GM12801 (cell line): ENCODE data around the gene HTR2B.

Source experiments
- CTCF ChIP-seq: IDR thresholded peaks from one replicate; pipeline ENCODE4 v1.5.1; 2011; ENCODE audit warnings: control low read depth; ENCODE audit not compliant: insufficient read length; ENCODE audit errors: extremely low read depth

The HTR2B gene

DNA sequence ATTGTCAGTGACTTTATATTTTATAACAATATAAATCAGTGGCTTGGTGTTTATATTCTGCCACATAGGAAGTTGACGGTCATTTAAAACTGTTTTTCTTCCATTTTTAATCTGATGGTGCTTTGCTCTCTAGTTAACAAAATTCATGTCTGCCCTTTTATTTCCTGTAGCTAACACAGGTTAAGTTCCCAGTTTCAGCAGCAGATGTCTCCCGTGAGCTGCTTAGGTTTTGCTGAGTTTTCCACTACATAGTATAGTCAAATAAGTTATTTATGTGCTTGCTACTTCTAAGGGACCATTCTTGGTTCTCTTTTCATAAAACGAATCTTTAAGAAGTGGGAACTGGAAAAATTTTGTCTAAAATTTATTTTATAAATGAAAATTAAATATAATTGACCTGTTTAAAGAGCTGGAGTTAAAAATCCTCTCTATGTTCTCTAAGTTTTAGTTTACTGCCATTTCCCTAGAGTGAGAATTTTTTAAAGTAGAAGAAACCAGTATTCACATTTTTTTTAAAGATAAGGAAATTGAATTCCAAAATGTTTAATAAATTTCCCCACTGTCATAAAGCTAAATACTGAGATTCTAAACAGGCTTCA lies 20.6 kb downstream of the HTR2B start:
- no peak for TF ChIP-seq CTCF

GRCh38 chr2:231102772-231103171 lies 22.1 kb downstream of the HTR2B start:
- no peak for TF ChIP-seq CTCF

- TF ChIP-seq CTCF, result no peak
Measured at GRCh38 chr2:231100990-231101389, 23.9 kb downstream of the HTR2B start.

- TF ChIP-seq CTCF, result no peak
Measured at GRCh38 chr2:231099918-231100317, 24.9 kb downstream of the HTR2B start.

- TF ChIP-seq CTCF, result no peak
Measured at GRCh38 chr2:231094736-231095346, 30.0 kb downstream of the HTR2B start.

DNA sequence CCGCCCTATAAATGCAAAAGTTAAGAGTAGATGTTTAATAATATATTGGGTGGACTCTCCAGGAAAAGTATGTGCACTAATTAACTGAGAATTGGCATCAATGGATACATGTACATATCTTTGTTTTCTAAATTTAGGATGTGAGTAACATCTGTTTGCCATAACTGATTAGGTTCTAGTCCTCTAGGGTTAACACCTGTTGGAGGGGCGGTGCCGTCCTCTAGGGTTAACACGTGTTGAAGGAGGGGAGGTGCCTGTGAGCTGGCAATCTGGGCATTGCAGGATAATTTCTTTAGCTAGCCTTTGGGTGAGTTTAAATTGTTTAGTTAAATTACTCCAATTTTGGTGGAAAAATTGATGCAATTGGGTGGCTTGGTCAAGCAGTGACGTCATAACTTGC lies 30.9 kb downstream of the HTR2B start:
- TF ChIP-seq CTCF, result no peak

GRCh38 chr2:231088754-231089153 lies 36.1 kb downstream of the HTR2B start:
- TF ChIP-seq CTCF, result no peak
